ENCODE measurements around the gene APBA2. TPM values are rescaled to one million over a fixed set of nuclear protein-coding genes. Genes with fewer than 3 reads are reported as not detected.

The APBA2 gene
- total and polyA plus RNA-seq, 8 donors: 0.45 to 13.3 (median 2.0) TPM; not detected in 1

- H3K4me3 ChIP-seq: no peak overlapping the region
- H3K27me3 ChIP-seq: peaks cover 0 to 7% (median 0%) of the 10 kb centered on the region in 3 donors
- intact Hi-C loops (cut with DNase I; ENCODE audit: low total_unique reads): no loop called here
- no peak overlapping the region for H3K27ac ChIP-seq
- 87 to 94% (median 93%) methylated on average over 7 of the region's 7 CpGs for WGBS, 5 donors
- H3K4me1 ChIP-seq: no peaks in the 10 kb centered on the region
- TF ChIP-seq CTCF (IDR thresholded peaks at IDR 0.05) (no peak), POLR2A (IDR thresholded peaks at IDR 0.05) (no peak), EP300 (IDR thresholded peaks at IDR 0.05) (no peak), POLR2AphosphoS5 (IDR thresholded peaks at IDR 0.05) (no peak)
- no peaks in the 10 kb centered on the region for H3K9me3 ChIP-seq
- H3K36me3 ChIP-seq: no peaks in the 10 kb centered on the region
- no peak for DNase-seq
Observed at GRCh38 chr15:28959326-28959725, 73.6 kb downstream of the APBA2 start.

- Histone ChIP-seq H3K9me3 (no peaks in the 10 kb centered on the region), H3K27me3 (no peaks in the 10 kb centered on the region), H3K4me3 (no peak overlapping the region), H3K36me3 (no peaks in the 10 kb centered on the region), H3K27ac (no peak overlapping the region), H3K4me1 (no peaks in the 10 kb centered on the region)
- TF ChIP-seq POLR2A (IDR thresholded peaks at IDR 0.05) (no peak), CTCF (IDR thresholded peaks at IDR 0.05) (no peak)
- 72 to 84% (median 79%) methylated on average over 8 to 9 of the region's 9 CpGs for WGBS, 5 donors
- intact Hi-C loops (cut with DNase I; ENCODE audit: low total_unique reads): no loop called here
- no peak for DNase-seq
Observed at GRCh38 chr15:28960979-28961378, 75.2 kb downstream of the APBA2 start.

GRCh38 chr15:28961391-28961790 is 75.6 kb downstream of the APBA2 start:
- no peaks in the 10 kb centered on the region for H3K4me1 ChIP-seq
- no peaks in the 10 kb centered on the region for H3K36me3 ChIP-seq
- no peak for DNase-seq
- 79 to 90% (median 86%) methylated on average over 12 of the region's 12 CpGs for WGBS, 5 donors
- no peaks in the 10 kb centered on the region for H3K9me3 ChIP-seq
- TF ChIP-seq POLR2AphosphoS5 (IDR thresholded peaks at IDR 0.05): no peak
- no peak for TF ChIP-seq POLR2A (IDR thresholded peaks at IDR 0.05)
- TF ChIP-seq EP300 (IDR thresholded peaks at IDR 0.05): no peak
- no peak for TF ChIP-seq CTCF (IDR thresholded peaks at IDR 0.05)
- no peak overlapping the region for H3K27ac ChIP-seq
- H3K27me3 ChIP-seq: no peaks in the 10 kb centered on the region
- H3K4me3 ChIP-seq: no peak overlapping the region
- intact Hi-C loops (cut with DNase I; ENCODE audit: low total_unique reads): no loop called here

DNA sequence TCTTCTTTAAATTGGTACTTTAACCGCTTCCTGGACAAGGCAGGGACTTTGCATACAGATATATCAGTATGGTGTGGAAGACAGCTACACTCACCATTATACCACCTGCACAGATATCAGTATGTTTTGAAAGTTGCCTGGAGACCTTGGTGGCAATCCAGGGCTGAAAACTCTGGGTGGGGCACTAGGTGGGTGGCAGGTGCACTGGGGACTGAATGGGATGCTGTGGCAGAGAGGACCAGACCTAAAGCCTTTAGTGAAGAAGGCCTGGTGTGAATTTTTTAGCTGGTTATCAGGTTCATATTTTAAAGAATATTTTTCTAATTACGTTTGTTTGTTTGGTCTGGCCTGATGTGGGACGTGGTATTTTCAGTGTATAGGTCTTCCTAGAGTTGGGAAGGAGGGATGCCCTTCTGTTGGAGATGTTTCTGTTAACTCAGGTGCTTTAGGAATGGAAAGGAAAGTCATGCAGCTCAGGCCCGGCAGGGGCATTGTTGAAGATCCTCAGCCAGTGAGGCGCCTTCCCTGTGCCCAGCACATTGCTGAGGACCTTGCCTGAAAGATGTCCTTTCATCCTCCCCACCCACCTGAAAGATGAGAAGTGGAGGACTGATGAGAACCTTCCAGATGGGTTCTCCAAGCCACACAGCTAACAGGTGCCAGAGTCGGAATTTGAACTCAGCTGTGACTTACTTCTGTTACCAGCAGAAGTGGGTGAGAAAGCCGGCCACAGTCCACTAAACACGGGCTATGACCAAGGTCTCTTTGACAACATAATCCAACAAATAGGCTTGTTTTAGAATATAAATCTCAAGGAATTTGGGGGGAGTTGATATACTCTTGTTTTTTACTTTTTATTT is 77.3 kb downstream of the APBA2 start:
- Histone ChIP-seq H3K36me3 (no peaks in the 10 kb centered on the region), H3K4me3 (no peak overlapping the region), H3K27ac (no peak overlapping the region), H3K4me1 (no peaks in the 10 kb centered on the region), H3K9me3 (no peaks in the 10 kb centered on the region), H3K27me3 (no peaks in the 10 kb centered on the region)
- WGBS, 5 donors: 82 to 88% (median 85%) methylated on average over 8 of the region's 8 CpGs
- intact Hi-C loops (cut with DNase I; ENCODE audit: low total_unique reads): no loop called here
- no peak for DNase-seq
- TF ChIP-seq POLR2A (IDR thresholded peaks at IDR 0.05) (no peak), EP300 (IDR thresholded peaks at IDR 0.05) (no peak), POLR2AphosphoS5 (IDR thresholded peaks at IDR 0.05) (no peak), CTCF (IDR thresholded peaks at IDR 0.05) (no peak)

Measured in stomach (tissue), 9 donors.